Gastroesophageal sphincter (tissue), 3 donors: ENCODE results near the gene MMP25.

Experiments used
- EP300 ChIP-seq: sonication (generic); formaldehyde crosslinking; IDR thresholded peaks from one replicate; pipeline ENCODE4 v1.6.1; 2017; ENCODE audit warnings: antibody characterized with exemption, mild to moderate bottlenecking
- POLR2A ChIP-seq, 2 donors: fragments of 450-650 bp; IDR thresholded peaks; one replicate each; pipeline ENCODE4 v1.6.1; 2017; ENCODE audit warnings: antibody characterized with exemption in 2 of 2, mild to moderate bottlenecking in 2 of 2, moderate library complexity in 1 of 2
- POLR2AphosphoS5 ChIP-seq: sonication (generic); formaldehyde crosslinking; IDR thresholded peaks from one replicate; pipeline ENCODE4 v1.6.1; 2017; ENCODE audit warnings: antibody characterized with exemption
- TF ChIP-seq, protein P1 (sequence below), 4 experiments: fragments of 200-600 bp in 2 of 4; fragments of 450-650 bp in 2 of 4; sonication (generic) in 1 of 4; IDR thresholded peaks; one replicate each; pipeline ENCODE4 v1.5.1; 2017 to 2019; ENCODE audit warnings: antibody characterized with exemption in 4 of 4, mild to moderate bottlenecking in 2 of 4, moderate library complexity in 2 of 4

DNA sequence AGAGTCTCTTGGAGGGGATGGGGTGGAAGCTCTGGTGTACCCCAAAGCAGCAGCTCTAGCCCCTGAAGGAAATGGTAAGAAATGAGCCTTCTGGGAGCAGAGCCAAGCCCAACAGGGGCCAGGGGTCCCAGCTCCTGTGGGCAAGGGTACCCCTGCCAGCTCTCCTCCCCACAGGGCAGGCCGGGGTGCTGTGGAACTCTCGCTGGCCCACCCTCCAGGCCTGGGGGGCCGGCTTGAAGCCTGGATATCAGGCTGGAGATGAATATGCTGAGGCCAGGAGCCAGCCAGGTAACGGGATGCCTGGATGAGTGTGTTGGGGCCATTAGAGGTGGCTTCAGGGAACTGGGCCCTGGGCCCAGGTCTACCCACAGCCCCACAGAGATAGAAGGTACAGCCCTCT is 45.8 kb upstream of the MMP25 start:
- TF ChIP-seq POLR2A (IDR thresholded peaks at IDR 0.05) (no peak), POLR2AphosphoS5 (no peak), EP300 (no peak)
- TF ChIP-seq, protein P1, sequence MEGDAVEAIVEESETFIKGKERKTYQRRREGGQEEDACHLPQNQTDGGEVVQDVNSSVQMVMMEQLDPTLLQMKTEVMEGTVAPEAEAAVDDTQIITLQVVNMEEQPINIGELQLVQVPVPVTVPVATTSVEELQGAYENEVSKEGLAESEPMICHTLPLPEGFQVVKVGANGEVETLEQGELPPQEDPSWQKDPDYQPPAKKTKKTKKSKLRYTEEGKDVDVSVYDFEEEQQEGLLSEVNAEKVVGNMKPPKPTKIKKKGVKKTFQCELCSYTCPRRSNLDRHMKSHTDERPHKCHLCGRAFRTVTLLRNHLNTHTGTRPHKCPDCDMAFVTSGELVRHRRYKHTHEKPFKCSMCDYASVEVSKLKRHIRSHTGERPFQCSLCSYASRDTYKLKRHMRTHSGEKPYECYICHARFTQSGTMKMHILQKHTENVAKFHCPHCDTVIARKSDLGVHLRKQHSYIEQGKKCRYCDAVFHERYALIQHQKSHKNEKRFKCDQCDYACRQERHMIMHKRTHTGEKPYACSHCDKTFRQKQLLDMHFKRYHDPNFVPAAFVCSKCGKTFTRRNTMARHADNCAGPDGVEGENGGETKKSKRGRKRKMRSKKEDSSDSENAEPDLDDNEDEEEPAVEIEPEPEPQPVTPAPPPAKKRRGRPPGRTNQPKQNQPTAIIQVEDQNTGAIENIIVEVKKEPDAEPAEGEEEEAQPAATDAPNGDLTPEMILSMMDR (IDR thresholded peaks at IDR 0.05), result no peak
